ENCODE results near the gene MAP3K4.

Gene MAP3K4

DNA sequence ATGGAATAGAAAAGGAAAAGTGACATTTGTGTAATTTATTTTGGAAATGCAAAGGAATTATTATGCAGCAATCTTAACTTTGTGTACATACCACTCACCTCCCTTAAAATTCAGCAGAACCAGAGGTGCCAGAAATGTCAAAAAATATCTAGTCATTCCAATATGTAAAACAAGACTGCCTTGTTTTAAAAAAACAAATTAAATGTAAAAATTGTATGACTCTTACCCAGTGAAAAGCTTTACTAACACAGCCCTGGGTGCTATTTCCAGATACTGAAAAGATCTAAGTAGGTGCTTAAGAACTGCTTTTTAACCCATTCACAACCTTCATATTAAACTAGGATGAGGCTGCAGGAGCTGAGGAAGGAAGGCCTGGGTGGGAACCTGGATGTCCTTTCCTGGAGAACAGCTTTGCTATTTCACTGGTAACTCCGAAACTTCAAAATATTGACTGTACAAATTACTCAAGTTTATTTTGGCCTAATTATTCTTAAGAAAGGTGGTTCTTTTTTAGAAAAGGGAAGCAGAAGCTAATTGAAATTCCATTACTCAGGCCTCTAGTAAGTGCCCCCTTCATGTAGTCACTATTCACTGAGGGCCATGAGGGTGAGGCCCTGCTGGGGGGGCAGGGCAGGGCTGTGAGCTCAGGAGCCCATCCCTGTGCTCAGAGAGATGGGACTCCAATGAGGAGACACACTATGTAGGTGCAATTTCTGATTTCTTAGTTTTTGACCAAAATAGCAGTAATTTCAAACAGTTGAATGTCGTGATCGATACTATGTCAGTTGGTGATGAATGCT, 139.6 kb downstream of the MAP3K4 start:
- DNase-seq, result no peak

DNA sequence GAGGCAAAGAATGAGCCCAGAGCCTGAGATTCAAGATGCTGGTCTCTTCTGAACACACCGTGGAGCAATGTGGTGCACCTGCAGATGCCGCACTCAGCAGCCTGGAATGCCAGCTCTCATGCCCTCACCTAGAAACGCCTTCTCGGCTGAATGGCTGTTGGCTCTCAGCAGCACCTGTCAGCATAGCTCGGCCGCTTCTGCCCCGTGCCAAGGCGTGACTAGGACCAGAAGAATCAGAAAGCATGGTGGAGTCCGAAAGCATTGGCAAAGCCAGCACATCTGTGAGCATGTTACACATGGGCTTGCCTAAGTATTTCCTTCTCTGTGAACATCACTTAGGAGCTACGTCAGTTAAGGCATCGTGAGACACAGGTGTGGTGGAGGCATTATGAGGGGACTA, 140.8 kb downstream of the MAP3K4 start:
- no peak for DNase-seq

DNA sequence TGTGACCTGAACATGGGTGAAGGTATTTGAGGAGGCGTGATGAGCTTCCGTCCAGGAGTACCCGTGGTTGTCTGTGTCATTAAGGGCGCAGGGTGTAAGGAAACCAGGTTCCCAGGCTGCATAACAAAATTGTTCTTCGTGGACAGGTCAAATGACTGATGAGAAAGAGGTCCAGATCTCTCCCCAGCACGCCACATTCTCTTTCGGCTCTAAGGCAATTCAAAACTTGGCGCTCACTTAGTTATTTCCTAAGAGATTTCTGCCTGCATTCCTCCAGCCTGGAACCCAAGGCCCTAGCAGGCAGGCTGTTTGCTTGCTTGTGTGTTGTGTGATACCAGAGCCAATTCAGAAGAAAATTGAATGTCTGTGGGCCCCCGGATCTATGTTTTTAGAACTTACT, 142.4 kb downstream of the MAP3K4 start:
- DNase-seq, result no peak

DNA sequence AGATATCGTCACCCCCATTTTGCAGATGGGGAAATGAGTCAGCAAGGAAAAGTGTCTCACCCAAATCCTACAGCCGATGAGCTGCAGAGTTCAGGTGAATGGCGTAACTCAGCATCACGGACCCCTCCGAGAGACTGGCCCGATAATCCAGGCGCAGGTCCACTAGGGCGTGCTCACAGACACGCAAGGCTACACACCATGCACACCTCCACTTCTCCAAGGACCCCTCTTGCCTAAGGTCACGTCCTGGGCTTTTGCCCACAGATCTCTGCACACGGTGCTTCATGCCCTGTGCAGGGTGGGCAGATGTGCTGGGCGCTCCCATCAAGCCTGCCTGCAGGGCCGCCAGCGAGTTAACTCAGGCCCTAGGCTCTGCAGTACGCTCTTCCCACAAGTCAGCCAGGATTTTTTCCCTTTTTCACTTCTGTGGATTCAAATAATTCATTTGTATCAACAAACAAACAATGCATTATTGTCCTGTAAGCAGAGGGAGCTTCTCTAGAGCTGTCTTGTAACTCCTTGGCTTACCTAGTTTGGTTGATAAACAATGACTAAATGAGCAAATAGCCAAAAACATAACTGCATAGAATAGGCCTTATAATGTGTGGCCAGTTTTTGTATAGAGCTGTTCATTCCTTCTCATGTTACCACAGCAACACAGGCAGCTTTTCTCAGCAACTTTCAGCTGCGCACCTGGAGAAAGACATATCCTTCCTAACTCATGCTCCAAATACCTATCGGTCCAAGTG, 143.2 kb downstream of the MAP3K4 start:
- no peak for DNase-seq

DNA sequence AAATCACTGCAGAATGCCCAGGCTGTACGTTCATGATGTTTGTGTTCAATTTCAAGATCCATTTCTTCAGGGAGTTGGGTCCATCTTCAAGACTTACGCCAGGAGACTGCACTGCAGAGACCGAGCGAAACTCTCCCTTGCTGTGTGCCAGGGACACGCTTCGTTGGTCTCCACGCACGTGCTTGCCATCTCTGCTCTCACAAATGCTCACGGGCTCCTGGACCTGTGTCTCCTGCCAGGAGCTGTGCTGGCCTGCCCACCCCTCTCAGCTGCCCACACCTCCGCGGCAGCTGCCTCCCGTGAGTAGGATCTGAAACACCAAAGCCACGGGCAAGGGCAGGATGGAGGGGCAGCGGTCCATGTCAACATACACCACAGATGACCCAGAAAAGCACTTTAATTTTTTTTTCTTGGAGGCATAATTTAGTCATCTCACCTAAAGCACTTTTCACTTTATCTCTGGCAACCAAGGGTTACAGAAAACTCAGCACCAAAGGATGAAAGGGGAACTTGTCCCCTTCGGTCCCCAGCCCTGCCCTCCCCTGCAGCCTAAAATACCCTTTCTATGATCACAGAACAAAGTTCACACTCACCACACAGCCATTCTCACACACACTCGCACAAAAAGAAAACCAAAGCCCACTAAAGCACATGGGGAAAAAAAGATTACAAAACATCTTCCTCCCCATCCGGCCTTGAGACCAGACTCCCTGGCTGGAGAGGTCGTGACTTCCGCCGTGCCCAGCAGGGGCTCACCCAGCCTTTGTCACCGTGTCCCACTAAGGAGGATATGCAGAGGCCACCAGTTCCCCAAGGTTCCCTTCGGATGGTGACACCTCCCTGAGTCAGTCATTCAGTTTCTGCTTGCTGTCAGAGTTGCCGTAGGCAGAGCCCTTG, 144.4 kb downstream of the MAP3K4 start:
- DNase-seq, result no peak

DNA sequence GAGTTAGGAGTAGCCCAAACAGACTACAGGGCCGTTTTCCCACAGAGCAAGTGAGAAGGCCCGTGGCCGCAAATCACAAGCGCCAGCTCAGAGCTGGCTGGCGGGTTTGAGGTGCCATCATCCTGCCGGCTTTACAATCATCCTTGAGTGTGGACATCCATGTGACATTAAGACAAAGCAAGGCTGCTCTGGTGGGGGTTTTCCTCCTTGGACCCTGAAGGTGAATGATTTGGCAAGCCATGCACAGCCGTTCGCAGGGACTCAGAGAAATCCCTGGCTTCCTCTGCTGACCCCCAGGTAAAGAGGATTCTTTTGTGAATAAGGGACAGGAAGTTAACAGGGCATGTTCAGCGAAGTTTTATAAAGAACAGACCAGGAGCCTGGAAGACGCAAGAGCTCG, 145.1 kb downstream of the MAP3K4 start:
- DNase-seq, result no peak

DNA sequence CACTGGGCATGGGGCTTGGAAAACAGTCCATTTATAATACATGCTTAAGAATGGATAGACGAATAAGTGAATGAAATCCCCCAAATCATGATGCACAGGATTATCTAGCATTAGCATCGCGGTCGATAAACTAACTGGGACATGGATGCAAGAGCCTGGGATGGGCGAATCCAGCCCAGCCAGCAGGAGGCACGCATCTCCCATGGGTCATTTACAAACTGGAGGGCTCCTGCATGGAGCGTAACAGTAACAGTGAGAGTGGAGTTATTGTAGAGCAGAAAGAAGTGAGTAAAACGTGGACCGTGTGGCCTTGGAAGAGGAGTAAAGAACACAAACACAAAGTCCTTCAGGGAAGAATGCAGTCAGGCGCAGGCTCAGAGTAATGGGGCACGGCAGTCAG, 145.8 kb downstream of the MAP3K4 start:
- DNase-seq, result no peak

DNA sequence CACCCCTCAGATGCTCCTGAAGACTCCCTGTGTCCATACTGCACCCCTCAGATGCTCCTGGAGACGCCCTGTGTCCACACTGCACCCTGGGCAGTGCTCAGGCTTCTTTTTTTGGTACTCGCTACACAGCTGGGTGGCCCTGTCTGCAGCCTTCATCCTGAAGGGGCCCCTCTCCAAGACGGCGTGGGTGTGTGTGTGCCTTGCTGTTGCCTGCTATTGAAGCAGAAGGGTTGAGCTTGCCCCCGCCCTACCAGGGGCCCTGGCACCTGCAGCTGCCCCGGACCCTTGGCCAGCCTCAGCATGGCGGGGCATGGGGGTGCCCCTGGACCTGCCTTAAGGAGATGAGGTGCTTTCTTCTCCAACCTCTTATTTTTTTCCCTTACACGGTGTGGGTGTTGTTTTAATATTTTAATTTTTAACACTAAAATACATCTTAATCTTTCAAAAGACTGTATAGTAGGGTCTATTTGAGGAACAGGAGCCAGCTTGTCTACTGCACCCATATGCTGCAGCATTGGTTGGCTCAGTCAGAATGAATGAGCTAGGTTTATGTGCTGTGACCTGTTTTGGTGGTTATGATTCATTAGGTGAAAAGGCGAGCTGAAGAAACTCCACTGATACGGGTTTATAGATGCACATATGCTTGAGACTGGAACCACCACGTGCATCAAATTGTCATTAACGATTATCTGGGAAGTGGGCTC, 146.4 kb downstream of the MAP3K4 start:
- DNase-seq, result no peak

DNA sequence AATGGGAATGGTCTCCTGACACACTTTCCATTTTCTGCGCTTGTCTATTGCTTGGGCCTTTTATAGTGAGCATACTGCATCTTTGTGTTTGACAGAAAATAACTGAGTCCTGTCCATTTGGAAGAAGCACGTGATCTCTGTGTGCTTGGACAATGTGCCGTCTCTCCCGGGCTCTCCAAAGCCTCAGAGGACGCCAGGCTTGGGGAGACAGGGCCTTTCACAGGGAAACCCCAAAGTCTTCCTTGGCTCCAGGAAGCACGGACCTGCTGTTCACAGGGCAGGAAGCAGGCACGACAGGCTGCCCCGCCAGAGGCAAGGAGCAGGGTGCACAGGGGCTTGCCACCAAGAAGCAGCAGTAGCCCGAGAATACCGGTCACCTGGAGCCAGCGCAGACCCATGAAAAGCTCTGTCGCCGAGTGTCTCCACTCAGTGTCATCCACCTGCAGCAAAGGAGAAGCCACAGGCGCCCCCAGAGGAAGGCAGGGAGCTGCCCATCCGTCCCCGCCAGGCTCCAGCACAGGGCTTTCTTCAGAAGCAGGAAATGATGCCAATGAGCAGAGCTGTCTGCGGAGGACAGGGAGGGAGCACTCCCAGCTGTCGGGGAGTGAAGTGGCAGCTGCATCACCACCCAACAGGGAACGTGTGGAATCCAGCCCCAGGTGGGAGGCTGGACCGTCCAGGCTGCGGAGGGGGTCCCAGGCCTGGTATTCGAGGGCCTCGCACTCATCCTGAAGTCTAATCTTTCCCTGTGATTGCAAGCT, 147.2 kb downstream of the MAP3K4 start:
- no peak for DNase-seq

DNA sequence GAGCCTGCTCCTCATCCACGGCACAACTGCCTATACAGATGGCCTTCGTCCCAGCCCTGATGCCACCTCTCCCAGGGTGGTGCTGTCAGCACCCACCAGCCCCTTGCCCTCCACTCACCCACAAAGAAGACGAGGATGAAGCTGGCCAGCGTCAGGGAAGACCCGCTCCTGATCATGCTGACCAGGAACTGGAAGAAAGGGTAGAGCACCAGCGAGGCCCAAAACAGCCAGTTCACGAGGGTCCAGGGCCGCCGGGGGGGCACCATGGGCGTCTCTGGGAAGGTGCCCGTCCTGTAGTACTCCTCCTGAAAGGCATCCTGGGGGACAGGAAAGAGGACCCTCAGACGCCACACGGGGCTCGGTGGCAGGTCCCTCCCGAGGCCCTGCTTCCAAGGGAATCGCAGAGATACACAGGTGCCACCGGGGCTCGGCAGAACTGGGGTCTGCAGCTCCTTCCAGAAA, 147.8 kb downstream of the MAP3K4 start:
- DNase-seq, result no peak

DNA sequence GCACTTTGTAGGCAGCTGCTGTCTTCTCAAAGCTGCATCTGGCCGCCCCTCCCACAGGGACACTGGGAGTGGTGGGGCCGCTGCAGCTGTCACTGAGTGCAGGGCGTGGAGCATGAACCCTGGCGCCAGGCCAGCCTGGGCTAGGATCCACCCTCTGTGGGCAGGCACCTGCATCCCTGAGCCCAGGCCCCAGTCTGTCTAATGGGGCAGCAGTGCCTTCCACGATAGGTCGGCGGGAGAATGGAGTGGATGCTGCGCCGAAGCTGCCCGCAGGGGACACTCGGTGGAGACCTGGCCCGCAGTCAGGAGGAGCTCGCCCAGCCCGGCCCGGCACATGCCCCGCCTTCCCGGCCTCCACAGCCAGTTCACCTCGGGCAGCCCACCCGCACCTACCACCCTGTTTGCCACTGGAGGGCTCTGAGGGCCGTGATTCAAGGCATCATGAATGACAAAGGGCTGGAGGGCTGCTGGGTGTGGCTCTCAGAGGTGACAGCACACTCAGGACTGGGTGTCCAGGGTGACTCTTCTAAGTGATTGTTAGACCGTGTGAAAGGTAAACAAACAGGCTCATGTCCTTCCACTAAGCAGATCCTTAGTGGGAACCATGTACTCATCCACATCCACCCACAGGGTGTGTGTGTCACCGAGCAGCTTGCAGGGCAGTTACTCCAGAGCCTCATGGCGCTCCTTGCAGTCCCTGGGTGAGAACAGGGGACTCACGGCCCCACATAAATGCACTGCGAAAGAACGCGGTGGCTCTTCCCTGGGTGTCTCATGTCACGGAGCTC, 148.4 kb downstream of the MAP3K4 start:
- DNase-seq, result no peak

DNA sequence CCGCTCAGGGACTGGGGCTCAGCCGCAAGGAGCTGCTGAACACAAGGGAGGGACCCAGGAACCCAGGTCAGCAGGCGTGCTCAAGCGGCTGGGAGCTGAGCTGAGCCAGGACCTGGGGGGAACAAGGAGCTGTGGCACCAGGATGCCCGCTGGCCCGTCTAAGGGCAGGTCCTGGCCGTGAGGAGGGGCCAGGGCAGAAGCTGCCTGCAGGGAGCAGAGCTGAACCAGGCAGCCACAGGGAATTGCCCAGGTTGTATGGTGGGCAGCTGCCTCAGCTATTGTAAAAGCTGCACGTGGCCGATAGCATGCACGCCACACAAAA, 148.9 kb downstream of the MAP3K4 start:
- no peak for DNase-seq

DNA sequence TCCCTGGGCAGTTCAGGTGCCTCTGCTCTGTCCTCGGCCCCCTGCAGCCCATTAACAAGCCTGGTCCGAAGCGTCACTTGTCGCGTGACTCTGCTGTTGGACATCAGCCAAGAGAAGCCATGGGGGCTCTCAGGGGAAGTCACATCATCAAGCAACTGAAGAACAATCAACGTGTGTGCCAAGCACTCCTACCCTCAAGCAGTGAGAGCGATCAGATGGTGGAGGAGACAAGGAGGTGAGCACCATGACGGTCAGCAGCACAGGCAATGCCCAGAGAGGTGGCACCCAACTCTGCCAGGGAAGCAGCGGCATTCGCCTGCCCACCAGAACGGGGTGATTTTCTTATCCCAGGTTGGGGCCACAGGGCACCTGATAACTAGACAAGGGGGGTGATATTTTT, 149.6 kb downstream of the MAP3K4 start:
- no peak for DNase-seq

DNA sequence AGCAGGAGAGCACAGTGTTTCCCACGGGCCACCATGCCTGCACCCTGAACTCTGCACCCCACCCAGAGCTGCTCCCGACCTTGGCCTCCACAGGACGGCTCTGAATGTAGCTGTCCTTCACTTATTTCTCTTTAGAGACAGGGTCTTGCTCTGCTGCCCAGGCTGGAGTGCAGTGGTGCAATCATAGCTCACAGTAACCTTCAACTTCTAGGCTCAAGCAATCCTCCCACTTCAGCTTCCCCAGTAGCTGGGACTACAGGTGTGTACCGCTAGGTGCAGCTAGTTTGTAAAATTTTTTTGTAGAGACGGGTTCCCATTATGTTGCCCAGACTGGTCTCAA, 151.4 kb downstream of the MAP3K4 start:
- no peak for DNase-seq

DNA sequence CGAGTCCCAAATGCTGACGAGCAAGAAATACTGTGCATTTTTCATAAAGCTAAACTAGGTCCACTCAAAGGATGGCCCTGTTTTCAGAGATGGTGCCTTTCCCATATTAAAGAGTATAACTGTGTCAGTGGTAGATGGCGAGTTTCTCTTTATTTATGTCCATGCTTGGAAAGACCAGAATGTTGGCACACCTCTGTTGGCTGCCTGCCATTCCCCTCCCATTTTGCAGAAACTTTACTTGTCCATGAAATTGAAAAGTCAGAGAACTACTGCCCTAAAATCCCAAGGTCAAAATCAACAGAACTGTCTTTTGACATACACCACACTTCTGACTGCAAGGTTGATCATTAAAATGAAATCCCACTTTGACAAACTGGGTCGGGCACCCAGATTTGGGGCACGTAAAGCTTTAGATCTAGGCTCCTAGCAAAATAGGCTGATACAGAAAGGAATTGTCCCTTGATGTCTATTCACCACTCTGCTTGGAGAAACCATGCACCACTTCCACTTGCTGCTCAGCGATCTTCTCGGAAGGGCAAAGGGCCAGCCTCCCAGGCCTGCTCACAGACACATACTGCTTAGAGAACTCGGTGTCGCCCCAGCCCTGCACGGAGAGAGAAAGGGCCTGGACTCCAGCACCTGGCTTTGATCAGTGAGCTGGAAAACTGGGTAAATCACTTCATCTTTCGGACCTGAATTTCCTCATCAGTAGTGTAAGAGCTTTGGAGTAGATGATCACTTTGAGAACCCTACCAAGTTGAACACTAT, 152.3 kb downstream of the MAP3K4 start:
- DNase-seq, result no peak

DNA sequence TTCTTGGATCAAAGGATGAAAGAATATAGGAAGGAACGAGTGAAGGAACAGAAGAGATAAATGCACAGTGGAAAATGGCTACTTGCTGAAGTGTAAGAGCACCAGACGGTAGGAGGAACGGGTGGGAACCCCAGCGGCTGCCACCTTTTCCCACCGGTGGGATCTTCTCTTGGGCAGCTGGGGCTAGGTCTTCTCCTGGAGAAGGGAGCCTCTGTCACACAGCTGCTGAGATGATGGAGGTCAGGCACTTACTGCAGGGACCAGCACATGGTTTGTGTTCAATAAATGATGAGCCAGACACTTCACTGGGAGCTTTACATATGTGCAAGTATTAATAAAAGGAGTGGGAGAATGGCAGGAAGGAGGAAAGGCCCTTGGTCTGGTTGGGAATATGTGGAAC, 158.6 kb downstream of the MAP3K4 start:
- no peak for DNase-seq

DNA sequence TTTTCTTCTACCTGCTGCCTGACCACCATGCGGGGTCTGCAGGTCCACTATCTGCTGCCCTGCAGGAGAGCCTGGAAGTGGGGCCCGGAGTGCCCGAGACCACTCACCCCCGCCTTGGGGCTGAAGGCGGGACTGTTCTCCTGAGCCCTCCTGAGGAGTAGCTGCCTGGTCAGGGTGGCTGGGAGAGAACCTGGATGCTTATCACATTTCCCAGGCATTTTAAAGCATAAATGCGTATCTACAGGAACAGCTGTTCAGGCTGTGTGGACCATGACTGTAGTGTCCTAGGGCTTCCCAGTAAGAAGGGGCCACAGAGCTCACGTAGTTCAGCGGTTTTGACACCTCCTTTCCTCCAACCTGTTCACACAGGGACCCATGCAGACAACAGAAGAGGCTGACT, 159.0 kb downstream of the MAP3K4 start:
- DNase-seq, result no peak

DNA sequence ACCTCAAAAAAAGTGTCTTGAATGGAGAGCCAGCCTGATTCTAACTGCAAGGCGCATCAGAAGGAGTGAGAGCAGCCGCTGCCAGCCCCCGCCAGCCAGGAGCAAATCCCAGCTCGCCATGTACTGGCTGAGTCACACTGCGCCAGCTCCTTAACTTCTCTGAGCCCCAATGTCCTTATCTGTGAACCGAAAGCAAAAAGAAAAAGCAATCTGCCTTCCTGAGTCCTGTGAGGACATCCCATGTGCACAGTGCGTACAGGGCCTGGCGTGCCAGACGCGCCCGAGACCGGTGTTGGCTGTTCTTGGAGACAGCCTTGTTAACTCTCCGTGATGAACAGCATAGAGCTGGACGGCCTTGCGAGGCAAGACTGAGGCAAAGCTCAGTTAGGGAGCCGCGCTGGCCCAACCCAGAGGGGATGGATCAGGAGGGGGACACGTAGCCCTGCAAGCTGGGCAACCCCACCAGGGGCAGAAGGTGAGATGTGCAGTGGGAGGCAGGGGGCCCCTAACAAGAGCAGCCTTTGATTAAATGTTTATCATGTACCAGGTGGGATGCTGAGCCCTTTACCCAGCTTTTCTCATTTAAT, 159.6 kb downstream of the MAP3K4 start:
- no peak for DNase-seq

DNA sequence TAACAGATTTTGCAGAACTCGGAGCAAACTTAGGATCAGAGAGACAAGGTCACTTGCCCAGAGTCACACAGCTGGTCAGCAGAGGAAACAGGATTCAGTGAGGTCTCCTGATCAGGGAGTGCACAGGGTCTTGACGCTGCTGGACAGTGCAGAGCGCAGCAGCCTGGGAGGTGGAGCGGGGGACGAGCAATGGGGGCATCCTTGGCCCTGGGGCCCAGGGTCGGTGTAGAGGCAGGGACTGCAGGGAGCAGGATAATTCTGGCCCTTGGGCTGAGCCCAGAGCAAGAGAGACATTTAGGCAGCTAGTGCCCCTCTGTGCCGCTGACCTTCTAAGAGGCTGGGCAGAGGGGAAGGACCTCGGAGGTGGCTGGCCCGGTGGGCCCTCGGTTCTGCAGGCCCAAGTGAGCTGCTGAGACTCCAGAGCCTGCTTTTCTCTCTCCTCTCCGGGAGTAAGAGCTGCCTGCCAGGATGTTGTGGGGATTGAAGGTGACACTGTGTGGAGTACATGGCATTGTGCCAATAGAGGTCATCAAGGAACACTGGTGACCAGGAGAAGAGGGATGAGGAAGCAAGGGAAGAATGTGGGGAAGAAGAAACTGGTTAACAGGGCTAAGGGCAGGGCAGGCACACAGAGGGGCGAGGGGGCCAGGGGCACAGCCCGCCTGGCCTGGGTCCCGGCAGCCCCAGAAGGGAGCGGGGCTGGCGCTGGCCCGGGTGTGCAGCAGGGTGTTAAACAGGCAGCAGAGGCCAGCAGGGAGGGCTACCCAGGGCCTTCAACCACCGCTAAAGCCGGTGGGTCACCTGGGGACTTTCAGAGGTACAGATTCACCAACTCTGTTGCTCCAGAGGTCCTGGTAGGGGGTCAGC, 160.3 kb downstream of the MAP3K4 start:
- DNase-seq, result no peak
